SK-N-SH treated with all-trans-retinoic acid at 6 μM for 48 hours (cell line): ENCODE measurements around the gene C20orf141.

ENCODE experiments used
- ESRRG ChIP-seq: fragments of 250-450 bp; sonication (Bioruptor Pico); IDR thresholded peaks from 2 replicates; pipeline ENCODE4 v1.6.1; 2021; ENCODE audit warnings: mild to moderate bottlenecking
- GLIS3 ChIP-seq: fragments of 250-450 bp; sonication (Bioruptor Pico); IDR thresholded peaks from 2 replicates; pipeline ENCODE4 v1.5.0; 2020; ENCODE audit warnings: mild to moderate bottlenecking, moderate library complexity
- RARB ChIP-seq: fragments of 250-450 bp; sonication (Bioruptor Pico); IDR thresholded peaks from 2 replicates; pipeline ENCODE4 v1.8.0; 2021; ENCODE audit warnings: mild to moderate bottlenecking, moderate library complexity
- SNAI2 ChIP-seq: fragments of 250-450 bp; sonication (Bioruptor Pico); IDR thresholded peaks from 2 replicates; pipeline ENCODE4 v1.5.0; 2020; ENCODE audit warnings: mild to moderate bottlenecking, moderate library complexity
- TCF4 ChIP-seq: fragments of 250-450 bp; sonication (Bioruptor Pico); IDR thresholded peaks from 2 replicates; pipeline ENCODE4 v1.8.0; 2021; ENCODE audit warnings: mild to moderate bottlenecking, moderate library complexity, borderline replicate concordance
- ZFP3 ChIP-seq: fragments of 250-450 bp; sonication (Bioruptor Pico); IDR thresholded peaks from 2 replicates; pipeline ENCODE4 v1.5.0; 2020; ENCODE audit warnings: mild to moderate bottlenecking, moderate library complexity
- ZFP30 ChIP-seq: fragments of 450-650 bp; formaldehyde crosslinking; IDR thresholded peaks from 2 replicates; pipeline ENCODE4 v1.5.0; 2022; ENCODE audit warnings: mild to moderate bottlenecking, moderate library complexity
- ZNF70 ChIP-seq: fragments of 450-650 bp; formaldehyde crosslinking; IDR thresholded peaks from 2 replicates; pipeline ENCODE4 v1.5.0; 2020; ENCODE audit warnings: mild to moderate bottlenecking, moderate library complexity
- ZNF8 ChIP-seq: fragments of 450-650 bp; formaldehyde crosslinking; IDR thresholded peaks from 2 replicates; pipeline ENCODE4 v1.5.0; 2020; ENCODE audit warnings: mild to moderate bottlenecking, moderate library complexity
- TF ChIP-seq, protein P1 (sequence below): fragments of 250-450 bp; sonication (Bioruptor Pico); IDR thresholded peaks from 2 replicates; pipeline ENCODE4 v1.8.0; 2020; ENCODE audit warnings: mild to moderate bottlenecking, moderate library complexity, borderline replicate concordance
- TF ChIP-seq, protein P2 (sequence below): fragments of 250-450 bp; sonication (Bioruptor Pico); IDR thresholded peaks from 2 replicates; pipeline ENCODE4 v1.5.1; 2020; ENCODE audit warnings: low read depth, mild to moderate bottlenecking, moderate library complexity
- TF ChIP-seq, protein P3 (sequence below): fragments of 250-450 bp; sonication (Bioruptor Pico); IDR thresholded peaks from 2 replicates; pipeline ENCODE4 v1.5.0; 2020; ENCODE audit warnings: mild to moderate bottlenecking, moderate library complexity

DNA sequence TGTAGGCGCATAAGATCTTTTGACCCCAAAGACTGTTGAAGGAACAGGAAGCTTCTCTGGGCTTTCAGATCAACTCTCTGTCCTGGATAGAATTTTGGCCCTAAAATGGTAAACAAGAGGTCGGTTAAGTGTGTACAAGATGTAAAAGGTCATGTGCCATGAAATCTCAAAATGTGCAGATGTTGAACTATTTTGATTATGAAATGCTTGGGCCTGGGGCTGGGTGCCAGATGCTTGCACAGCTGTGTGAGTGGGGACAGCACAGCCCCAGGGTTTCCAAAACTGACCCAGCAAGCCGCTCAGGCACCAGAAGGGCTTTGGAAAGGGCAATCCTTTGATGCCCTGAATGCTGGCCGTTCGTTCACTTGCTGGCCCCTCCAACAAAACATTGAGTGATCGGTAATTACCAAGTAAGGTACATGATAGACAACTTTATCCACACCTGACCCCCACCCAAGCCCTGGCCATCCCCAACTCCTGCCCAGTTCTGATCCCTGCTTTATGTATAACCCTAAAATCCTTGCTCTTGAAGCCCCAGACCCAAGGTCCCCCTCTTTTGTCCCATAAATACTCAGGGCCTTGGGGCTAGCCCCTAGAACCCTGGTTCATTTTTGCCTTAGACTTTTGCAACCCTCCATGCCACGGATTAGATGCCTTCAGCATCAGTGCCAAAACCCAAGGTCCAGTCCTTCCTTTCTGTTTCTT is 3.3 kb downstream of the C20orf141 start:
- TF ChIP-seq TCF4 (CRISPR knock-in tag), result no peak
- TF ChIP-seq, protein P1, sequence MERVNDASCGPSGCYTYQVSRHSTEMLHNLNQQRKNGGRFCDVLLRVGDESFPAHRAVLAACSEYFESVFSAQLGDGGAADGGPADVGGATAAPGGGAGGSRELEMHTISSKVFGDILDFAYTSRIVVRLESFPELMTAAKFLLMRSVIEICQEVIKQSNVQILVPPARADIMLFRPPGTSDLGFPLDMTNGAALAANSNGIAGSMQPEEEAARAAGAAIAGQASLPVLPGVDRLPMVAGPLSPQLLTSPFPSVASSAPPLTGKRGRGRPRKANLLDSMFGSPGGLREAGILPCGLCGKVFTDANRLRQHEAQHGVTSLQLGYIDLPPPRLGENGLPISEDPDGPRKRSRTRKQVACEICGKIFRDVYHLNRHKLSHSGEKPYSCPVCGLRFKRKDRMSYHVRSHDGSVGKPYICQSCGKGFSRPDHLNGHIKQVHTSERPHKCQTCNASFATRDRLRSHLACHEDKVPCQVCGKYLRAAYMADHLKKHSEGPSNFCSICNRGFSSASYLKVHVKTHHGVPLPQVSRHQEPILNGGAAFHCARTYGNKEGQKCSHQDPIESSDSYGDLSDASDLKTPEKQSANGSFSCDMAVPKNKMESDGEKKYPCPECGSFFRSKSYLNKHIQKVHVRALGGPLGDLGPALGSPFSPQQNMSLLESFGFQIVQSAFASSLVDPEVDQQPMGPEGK, result no peak
- no peak for TF ChIP-seq ZFP30 (CRISPR knock-in tag)
- TF ChIP-seq ZNF70 (CRISPR knock-in tag), result no peak
- TF ChIP-seq, protein P2, sequence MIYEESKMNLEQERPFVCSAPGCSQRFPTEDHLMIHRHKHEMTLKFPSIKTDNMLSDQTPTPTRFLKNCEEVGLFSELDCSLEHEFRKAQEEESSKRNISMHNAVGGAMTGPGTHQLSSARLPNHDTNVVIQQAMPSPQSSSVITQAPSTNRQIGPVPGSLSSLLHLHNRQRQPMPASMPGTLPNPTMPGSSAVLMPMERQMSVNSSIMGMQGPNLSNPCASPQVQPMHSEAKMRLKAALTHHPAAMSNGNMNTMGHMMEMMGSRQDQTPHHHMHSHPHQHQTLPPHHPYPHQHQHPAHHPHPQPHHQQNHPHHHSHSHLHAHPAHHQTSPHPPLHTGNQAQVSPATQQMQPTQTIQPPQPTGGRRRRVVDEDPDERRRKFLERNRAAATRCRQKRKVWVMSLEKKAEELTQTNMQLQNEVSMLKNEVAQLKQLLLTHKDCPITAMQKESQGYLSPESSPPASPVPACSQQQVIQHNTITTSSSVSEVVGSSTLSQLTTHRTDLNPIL (CRISPR knock-in tag), result no peak
- TF ChIP-seq RARB (CRISPR knock-in tag), result no peak
- TF ChIP-seq SNAI2 (CRISPR knock-in tag), result no peak
- no peak for TF ChIP-seq ESRRG (CRISPR knock-in tag)
- TF ChIP-seq GLIS3 (CRISPR knock-in tag), result no peak
- TF ChIP-seq, protein P3, sequence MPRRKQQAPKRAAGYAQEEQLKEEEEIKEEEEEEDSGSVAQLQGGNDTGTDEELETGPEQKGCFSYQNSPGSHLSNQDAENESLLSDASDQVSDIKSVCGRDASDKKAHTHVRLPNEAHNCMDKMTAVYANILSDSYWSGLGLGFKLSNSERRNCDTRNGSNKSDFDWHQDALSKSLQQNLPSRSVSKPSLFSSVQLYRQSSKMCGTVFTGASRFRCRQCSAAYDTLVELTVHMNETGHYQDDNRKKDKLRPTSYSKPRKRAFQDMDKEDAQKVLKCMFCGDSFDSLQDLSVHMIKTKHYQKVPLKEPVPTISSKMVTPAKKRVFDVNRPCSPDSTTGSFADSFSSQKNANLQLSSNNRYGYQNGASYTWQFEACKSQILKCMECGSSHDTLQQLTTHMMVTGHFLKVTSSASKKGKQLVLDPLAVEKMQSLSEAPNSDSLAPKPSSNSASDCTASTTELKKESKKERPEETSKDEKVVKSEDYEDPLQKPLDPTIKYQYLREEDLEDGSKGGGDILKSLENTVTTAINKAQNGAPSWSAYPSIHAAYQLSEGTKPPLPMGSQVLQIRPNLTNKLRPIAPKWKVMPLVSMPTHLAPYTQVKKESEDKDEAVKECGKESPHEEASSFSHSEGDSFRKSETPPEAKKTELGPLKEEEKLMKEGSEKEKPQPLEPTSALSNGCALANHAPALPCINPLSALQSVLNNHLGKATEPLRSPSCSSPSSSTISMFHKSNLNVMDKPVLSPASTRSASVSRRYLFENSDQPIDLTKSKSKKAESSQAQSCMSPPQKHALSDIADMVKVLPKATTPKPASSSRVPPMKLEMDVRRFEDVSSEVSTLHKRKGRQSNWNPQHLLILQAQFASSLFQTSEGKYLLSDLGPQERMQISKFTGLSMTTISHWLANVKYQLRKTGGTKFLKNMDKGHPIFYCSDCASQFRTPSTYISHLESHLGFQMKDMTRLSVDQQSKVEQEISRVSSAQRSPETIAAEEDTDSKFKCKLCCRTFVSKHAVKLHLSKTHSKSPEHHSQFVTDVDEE, result no peak
- no peak for TF ChIP-seq ZNF8
- TF ChIP-seq ZFP3 (CRISPR knock-in tag), result no peak
